CD4-positive, alpha-beta T cell treated with Interleukin-10 for 1 hour (primary cell): ENCODE measurements around the gene CHEK1.

ENCODE experiments used
- DNase-seq: peaks from one replicate; pipeline ENCODE4 v3.0.0-alpha.2; 2020

The CHEK1 gene

DNA sequence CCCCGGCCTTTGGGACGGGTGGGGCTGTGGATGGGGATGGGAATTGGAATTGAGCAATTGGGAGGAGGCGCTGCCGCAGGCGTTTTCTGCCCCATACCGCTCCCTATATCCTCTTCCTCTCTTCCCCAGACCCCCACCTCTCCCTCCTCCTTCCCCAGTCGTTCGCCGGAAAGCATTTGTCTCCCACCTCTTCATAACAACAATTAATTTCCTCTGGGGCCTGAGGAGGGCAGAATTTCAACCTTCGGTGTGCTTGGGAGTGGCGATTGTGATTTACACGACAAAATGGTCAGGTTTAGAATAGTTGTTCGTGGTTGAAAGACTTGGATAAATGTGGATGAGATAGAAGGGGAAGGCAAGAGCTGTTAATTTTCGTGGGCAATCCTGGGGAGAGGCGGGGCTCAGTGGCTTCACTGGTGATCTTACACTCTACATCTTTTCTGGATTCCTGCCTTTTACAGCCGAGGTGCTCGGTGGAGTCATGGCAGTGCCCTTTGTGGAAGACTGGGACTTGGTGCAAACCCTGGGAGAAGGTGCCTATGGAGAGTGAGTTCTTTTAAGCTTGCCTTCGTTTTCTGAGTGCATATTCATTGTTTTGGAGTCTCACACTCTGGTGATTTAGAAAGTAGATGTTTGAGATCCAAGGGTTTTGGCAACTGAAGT is 1.5 kb downstream of the CHEK1 start:
- DNase-seq: peak; percentile 54

DNA sequence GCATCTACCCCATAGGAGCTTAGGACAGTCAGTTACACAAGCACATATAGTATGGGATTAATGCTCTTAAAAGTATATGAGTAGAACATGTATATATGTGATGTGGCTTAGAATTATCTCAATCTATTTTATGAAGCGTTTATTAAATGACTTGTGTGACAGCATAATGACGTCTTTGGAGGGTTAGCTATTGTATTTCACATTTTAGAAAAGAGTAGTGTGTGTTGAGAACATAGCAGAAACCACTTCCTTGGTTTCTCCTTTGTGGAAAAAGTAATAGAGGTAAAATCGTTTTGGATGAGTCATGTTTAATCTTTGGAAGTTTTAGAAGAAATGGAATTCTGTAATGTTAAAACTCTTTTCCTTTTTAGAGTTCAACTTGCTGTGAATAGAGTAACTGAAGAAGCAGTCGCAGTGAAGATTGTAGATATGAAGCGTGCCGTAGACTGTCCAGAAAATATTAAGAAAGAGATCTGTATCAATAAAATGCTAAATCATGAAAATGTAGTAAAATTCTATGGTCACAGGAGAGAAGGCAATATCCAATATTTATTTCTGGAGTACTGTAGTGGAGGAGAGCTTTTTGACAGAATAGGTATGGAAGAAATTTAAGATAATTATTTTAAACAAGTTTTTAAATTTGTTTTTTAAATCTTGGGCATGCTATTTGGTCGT is 2.4 kb downstream of the CHEK1 start:
- DNase-seq: no peak

DNA sequence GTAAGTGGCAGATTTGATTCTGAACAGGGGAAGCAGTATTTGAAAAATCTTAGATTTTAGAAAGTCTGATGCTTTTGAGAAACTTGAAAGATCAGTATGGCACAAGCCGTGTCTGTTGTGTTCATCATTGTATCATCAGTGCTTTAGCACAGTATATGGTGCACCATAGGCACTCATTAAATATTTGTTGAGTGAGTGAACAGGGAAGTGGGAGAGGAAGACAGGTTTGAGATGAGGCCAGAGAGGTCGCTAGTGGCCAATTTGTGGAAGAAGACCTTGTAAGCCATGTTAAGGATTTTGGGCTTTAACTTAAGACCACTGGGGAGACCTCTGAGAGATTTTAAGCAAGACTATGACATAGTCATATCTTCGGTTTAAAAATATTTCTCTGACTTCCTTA is 12.9 kb downstream of the CHEK1 start:
- DNase-seq: no peak

DNA sequence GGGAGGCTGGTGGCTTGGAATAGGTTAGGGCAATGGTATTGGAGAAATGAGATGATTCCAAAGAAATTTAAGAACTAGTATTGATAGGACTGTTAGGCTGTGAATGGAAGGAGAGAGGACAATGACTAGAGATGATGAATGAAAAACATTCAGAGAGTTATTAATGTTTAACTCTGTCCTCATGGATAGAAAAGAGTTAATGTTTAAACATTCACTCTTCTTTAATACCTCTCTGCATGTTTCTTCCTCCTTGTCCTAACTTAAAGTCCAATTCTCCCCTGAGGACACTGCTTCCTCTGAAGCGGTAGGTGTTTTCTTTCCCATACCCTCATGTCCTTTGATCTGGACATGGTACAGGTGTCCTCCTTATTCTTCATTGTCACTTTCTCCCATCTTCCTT is 13.4 kb downstream of the CHEK1 start:
- DNase-seq: no peak

GRCh38 chr11:125645871-125646270 is 20.9 kb downstream of the CHEK1 start:
- DNase-seq: no peak

DNA sequence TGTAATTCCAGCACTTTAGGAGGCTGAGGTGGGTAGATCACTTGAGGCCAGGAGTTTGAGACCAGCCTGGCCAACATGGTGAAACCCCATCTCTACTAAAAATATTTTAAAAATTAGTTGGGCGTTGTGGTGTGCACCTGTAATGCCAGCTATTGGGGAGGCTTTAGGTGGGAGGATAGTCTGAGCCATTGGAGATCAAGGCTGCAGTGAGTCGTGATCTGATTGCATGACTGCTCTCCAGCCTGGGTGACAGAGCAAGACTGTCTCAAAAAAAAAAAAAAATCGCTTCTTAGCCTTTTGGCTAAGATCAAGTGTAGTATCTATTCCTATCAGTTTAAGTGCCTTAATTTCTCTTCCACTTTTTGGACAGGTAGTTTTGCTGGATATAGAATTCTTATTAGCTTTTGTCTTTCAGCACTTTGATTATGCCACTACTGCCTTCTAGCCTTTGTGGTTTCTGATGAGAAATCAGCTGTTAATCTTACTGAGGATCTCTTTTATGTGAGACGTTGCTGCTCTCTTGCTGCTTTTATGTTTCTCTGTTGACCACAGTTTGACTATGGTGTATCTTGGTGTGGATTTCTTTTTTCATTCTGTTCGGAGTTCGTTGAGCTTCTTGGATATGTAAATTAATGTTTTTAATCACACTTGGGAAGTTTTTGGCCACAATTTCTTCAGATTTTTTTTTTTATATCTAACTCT is 24.7 kb downstream of the CHEK1 start:
- DNase-seq: peak; percentile 12

GRCh38 chr11:125662689-125663088 is 37.7 kb downstream of the CHEK1 start:
- no peak for DNase-seq

DNA sequence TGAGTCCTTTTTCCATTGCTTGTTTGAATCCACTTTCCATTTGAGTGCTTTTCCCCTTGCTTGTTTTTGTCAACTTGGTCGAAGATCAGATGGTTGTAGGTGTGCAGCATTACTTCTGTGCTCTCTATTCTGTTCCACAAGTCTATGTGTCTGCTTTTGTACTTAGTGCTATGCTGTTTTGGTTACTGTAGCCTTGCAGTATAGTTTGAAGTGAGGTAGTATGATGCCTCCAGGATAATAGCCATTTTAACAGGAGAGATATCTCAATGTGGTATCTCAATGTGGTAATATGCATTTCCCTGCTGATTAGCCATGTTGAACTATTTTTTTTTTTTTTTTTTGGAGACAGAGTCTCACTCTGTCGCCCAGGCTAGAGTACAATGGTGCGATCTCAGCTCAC is 38.9 kb downstream of the CHEK1 start:
- DNase-seq: no peak

- DNase-seq: no peak
Measured at GRCh38 chr11:125667151-125667550, 42.2 kb downstream of the CHEK1 start.

- no peak for DNase-seq
Measured at GRCh38 chr11:125670172-125670571, 45.2 kb downstream of the CHEK1 start.

DNA sequence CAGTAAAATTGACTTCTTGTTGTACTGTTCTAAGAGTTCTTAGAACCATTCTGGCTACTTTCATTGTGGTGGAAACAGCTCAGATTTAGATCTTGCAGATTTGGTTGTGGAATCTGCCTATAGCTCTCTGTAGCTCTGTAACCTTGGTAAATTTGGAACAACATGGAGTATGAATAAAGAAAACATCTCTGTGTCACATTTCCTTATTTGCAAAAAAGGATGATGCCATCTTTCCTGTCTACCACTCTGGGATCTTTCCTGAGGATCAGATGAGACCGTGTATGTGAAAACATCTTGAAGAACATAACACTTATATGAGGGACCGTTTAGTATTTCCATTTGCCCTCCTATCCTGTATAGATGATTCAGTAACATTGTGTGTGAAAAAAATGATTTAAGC is 46.6 kb downstream of the CHEK1 start:
- DNase-seq: no peak

GRCh38 chr11:125674210-125674609 is 49.2 kb downstream of the CHEK1 start:
- DNase-seq: no peak

DNA sequence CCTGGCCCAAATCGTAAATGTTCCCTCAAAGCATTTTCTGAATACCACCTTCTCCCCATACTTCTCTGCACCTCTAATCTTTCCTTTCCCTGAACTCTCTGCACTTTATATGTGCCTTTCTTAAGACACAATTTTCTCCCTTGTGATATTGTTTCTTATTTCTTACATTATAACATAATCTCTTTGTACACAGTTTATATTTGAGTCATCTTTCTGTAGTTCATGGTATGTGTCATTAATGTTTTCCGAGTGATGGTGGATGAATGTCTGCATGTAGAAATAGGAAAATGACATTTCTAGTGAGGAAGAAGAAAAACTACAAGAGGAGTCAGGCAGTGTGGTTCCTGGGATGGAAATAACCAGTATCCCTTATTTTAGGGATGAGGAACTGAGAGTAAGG is 50.2 kb downstream of the CHEK1 start:
- DNase-seq: no peak

GRCh38 chr11:125679397-125679796 is 54.4 kb downstream of the CHEK1 start:
- no peak for DNase-seq

- no peak for DNase-seq
Measured at GRCh38 chr11:125679837-125680236, 54.9 kb downstream of the CHEK1 start.

- DNase-seq: no peak
Measured at GRCh38 chr11:125680747-125681146, 55.8 kb downstream of the CHEK1 start, which contains the start of gene ACRV1. Gene ACRV1, minus strand, starts transcription at chr11:125680847. Its CDS starts 67 bp downstream, at chr11:125680780.

DNA sequence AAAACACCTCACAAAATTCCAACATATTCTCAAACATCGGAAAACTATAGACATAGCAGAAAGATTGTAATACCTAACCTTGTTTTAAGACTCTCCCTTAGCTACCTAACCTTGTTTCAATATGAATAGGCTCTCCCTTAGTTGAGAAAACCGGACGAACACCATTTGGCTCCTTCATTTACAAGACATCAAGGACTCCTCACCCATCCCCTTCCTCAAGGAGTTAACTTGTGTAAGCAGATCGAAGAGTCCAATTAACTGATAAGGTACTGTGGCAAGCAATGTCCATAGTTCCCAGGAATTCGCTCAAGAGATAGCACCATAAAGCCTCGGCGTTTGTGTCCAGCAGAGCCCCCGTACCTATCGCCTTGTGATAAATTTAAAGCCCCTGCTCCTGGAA is 60.3 kb downstream of the CHEK1 start:
- no peak for DNase-seq

GRCh38 chr11:125688066-125688465 is 63.1 kb downstream of the CHEK1 start:
- DNase-seq: no peak

DNA sequence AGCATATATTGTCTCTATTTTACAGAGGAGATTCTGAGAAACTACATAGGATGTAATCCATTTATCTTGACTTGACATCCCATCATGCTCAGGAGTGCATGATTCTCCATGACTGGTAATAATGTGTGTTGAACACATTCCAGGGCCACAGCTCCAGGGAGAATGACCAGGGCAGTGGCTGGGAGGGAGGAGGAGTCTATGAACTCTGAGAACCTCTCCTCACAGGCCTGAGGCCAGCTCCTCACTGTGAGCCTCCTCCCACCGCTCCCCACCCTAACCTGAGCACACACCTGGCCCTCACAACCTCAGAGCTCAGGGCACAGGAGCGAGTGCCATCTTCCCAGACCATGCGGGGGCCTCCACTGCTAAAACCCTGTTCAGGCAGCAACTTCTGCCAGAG is 63.7 kb downstream of the CHEK1 start:
- DNase-seq: no peak

DNA sequence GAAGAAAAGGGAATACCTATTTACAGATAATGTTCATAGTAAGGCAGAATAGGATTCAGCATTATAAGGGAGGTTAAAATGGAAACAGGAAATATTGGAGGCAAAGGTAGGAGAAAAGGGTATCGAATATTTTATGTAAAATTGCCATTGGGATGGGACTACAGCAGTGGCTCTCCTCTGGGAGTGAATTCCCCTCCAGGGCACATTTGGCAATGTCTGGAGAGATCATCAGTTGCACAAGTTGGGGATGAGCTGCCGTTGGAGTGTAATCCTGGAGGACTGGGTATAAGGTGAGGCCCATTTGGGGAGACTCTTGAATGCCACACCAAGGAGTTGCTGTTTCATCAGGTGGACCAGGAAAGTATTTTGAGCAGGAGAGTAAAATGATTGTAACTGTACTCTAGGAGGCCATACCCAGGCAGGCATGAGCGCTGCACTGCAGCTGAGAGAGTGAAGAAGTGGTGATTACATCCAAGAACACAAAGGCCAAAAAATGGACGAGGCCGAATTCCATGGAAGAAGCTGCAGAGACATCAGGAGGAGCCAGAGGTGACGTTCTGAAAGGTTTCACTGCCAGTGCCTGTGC is 64.4 kb downstream of the CHEK1 start:
- DNase-seq: no peak

- no peak for DNase-seq
Measured at GRCh38 chr11:125690006-125690405, 65.0 kb downstream of the CHEK1 start.

GRCh38 chr11:125692887-125693286 is 67.9 kb downstream of the CHEK1 start:
- DNase-seq: no peak

GRCh38 chr11:125694951-125695350 is 70.0 kb downstream of the CHEK1 start:
- no peak for DNase-seq
